GM12892 (cell line): ENCODE data around the gene GJE1.

Experiments
- POLR2A ChIP-seq: IDR thresholded peaks from 2 replicates; pipeline ENCODE4 v1.6.1; 2011; ENCODE audit warnings: low read depth, low read length, control low read depth
- POLR2AphosphoS5 ChIP-seq: IDR thresholded peaks from 2 replicates; pipeline ENCODE4 v1.6.1; 2011; ENCODE audit warnings: low read depth, low read length, control low read depth

DNA sequence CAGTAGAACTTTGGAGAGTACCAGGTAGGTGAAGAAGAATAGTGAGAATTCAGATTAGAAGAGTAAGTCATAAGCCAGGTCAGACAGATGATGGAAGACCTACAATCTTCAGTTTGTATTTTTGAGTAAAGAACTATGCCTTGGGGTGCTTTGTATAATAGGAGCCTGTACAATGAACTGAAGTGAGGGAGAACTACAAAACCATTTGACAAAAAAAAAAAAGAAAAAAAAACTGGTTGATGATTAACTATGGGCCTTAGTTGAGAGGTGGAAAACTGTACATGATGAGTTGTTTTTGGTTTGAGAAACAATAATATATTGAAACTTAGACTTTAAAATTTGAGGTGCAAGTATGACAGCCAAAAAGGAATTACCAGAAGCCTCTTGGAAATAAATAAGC is 40.0 kb downstream of the GJE1 start:
- no peak for TF ChIP-seq POLR2A
- no peak for TF ChIP-seq POLR2AphosphoS5
